ENCODE measurements around the gene TXNRD1.

Gene TXNRD1

DNA sequence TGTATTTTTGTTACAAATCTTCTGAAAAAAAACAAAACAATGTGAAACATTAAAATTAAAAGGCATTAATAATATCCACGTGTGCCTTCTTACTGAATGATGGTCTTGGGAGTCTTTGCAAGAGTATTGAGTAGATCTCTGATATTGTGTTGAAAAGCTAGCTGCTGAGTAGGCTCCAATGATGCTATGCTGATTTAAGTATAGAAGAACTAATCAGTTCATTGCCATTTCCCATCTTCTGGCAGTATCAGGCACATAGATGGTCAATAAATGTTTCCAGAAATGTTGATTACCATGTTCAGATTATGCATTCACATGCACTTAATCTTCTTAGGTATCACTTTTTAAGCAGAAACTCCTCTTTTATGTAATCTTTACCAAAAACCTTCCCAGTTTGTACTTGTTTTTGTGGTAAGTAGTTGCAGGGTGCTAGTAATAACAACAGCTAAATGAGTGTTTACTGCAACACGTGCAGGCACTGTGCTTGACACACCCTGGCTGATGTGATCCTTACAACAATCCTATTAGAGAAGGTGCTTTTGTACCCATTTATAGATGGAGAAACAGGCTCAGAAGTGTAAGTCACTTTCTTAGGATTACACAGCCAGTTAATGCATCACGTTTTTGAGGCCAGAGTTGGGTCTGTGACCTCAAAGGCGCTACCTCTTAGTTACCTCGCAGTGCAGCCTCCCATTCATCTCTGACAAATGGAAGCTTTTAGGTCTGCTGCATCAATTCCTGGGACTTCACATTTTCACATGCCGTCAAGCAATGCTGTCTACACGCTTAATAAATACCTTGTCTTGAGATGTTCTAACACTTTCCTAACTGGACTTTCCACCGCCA, 134.9 kb downstream of the TXNRD1 start:
- TF ChIP-seq, protein P1, sequence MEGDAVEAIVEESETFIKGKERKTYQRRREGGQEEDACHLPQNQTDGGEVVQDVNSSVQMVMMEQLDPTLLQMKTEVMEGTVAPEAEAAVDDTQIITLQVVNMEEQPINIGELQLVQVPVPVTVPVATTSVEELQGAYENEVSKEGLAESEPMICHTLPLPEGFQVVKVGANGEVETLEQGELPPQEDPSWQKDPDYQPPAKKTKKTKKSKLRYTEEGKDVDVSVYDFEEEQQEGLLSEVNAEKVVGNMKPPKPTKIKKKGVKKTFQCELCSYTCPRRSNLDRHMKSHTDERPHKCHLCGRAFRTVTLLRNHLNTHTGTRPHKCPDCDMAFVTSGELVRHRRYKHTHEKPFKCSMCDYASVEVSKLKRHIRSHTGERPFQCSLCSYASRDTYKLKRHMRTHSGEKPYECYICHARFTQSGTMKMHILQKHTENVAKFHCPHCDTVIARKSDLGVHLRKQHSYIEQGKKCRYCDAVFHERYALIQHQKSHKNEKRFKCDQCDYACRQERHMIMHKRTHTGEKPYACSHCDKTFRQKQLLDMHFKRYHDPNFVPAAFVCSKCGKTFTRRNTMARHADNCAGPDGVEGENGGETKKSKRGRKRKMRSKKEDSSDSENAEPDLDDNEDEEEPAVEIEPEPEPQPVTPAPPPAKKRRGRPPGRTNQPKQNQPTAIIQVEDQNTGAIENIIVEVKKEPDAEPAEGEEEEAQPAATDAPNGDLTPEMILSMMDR (IDR thresholded peaks at IDR 0.05) = no peak
- Histone ChIP-seq H3K9me3 (ENCODE audit: control insufficient read depth, low read length) (no peaks in the 10 kb centered on the region), H3K4me1 (no peaks in the 10 kb centered on the region), H3K27me3 (ENCODE audit: control insufficient read depth, insufficient read depth, low read length) (no peaks in the 10 kb centered on the region), H2AFZ (no peak overlapping the region), H3K27ac (no peak overlapping the region), H3K36me3 (ENCODE audit: control insufficient read depth, insufficient read depth, low read length) (no peaks in the 10 kb centered on the region), H3K4me3 (ENCODE audit: low read depth, low read length) (no peak overlapping the region), H3K4me2 (ENCODE audit: low read length) (no peak overlapping the region), H3K79me2 (no peaks in the 10 kb centered on the region), H3K9ac (no peak overlapping the region)

DNA sequence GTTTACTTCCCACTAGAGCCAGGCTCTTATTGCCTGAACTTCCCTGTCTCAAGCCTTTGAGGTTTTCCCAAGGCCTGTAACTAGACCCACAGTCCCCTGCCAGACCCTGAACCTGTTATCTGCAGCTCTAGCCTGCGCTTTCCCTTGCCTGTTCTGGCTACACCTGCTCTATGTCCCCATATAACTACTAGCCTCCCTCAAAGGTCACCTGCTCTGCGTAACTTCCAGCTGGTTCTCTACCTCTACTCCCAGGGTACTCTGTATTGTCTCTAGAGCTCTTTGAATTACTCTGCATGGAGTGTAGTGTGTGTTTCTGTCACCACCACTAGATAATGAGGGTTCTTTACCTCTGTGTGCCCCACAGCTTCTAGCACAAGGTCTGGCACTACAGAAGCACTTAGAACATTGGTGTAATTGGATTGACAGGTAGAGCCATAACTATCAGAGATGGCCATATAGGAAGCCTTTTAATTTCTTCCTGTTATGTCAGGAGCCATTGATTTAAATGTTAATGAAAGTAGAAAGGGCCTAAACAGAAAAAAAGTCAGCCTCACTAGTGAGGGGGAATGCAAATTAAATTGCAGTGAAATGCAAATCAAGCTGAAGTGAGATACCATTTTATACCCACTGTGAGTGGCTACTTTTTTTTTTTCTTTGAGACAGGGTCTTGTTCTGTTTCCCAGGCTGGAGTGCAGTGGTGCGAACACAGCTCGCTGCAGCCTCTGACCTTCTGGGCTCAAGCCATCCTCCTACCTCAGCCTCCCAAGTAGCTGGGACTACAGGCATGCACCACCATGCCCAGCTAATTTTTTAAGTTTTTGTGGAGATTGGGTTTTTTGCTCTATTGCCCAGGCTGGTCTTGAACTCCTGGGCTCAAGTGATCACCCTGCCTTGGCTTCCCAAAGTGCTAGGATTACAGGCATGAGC, 135.7 kb downstream of the TXNRD1 start:
- Histone ChIP-seq H3K4me3 (ENCODE audit: low read depth, low read length) (no peak overlapping the region), H3K27me3 (ENCODE audit: control insufficient read depth, insufficient read depth, low read length) (no peaks in the 10 kb centered on the region), H3K9me3 (ENCODE audit: control insufficient read depth, low read length) (no peaks in the 10 kb centered on the region), H2AFZ (no peak overlapping the region), H3K27ac (no peak overlapping the region), H3K9ac (no peak overlapping the region), H3K4me2 (ENCODE audit: low read length) (no peak overlapping the region), H3K36me3 (ENCODE audit: control insufficient read depth, insufficient read depth, low read length) (no peaks in the 10 kb centered on the region), H3K4me1 (no peaks in the 10 kb centered on the region), H3K79me2 (no peaks in the 10 kb centered on the region)
- TF ChIP-seq, protein P1 (IDR thresholded peaks at IDR 0.05) = no peak

DNA sequence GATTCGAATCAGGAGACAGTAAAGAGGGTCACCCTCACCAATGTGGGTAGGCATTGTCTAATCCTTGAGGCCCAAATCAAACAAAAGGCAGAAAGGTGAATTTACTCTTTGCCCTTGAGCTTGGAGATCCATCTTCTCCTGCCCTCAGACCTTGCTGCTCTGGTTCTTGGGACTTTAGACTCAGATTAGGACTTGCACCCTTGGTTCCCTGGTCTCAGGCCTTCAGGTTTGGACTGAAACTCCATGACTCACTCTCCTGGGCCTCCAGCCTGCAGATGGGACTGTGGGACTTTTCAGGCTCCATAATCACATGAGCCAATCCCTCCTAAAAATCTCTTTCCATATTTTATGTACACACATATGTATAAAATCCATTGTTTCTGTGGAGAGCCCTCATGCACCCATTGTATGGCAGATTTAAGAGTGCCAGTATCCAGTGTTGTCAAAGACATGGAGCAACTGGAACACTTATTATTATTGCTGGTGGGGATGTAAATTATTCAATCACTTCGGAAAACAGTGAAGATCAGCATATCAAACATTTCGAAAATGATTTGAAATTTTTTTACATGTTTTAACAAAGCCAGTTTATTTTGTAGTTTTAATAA, 136.6 kb downstream of the TXNRD1 start:
- Histone ChIP-seq H3K4me1 (no peaks in the 10 kb centered on the region), H3K9ac (no peak overlapping the region), H3K27ac (no peak overlapping the region), H3K4me2 (ENCODE audit: low read length) (no peak overlapping the region), H3K27me3 (ENCODE audit: control insufficient read depth, insufficient read depth, low read length) (no peaks in the 10 kb centered on the region), H3K79me2 (no peaks in the 10 kb centered on the region), H3K9me3 (ENCODE audit: control insufficient read depth, low read length) (no peaks in the 10 kb centered on the region), H3K4me3 (ENCODE audit: low read depth, low read length) (no peak overlapping the region), H2AFZ (no peak overlapping the region), H3K36me3 (ENCODE audit: control insufficient read depth, insufficient read depth, low read length) (no peaks in the 10 kb centered on the region)
- TF ChIP-seq, protein P1 (IDR thresholded peaks at IDR 0.05) = no peak

DNA sequence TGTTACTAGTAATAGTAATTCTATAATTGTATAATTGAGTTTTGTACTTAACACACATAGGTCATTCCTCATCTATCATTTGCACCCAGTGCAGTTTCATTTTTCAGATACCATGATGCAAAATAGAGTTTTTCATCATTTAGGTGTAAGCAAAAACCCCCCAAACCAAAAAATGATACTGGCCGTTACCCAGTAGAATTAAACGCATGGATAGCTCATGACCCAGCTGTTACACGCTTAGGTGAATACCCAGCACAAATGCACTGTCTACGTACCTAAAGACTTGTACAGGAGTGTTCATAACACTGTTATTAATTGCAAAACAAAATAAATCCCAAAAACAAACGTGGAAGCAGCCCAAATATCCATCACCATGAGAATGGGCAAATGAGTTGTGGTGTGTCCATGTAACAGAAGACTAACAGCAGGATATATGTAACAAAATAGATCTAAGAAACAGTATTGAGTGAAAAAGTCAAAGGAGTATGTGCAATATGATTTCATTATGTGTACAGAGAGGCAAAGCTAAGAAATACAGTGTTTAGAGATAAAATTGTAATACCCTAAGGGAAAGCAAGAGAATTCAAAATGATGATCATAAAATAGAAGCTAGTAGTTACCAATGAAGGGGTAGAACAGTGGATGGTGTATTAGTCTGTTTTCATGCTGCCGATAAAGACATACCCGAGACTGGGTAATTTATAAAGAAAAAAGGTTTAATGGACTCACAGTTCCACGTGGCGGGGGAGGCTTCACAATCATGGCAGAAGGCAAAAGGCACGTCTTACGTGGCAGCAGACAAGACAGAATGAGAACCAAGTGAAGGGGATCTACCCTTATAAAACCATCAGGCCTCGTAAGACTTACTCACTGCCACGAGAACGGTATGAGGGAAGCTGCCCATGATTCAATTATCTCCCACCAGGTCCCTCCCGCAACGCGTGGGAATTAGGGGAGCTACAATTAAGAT, 137.7 kb downstream of the TXNRD1 start:
- H3K79me2 ChIP-seq = no peaks in the 10 kb centered on the region
- no peak overlapping the region for H2AFZ ChIP-seq
- TF ChIP-seq, protein P1 (IDR thresholded peaks at IDR 0.05) = no peak
- no peaks in the 10 kb centered on the region for H3K27me3 ChIP-seq (ENCODE audit: control insufficient read depth, insufficient read depth, low read length)
- no peaks in the 10 kb centered on the region for H3K36me3 ChIP-seq (ENCODE audit: control insufficient read depth, insufficient read depth, low read length)
- no peaks in the 10 kb centered on the region for H3K4me1 ChIP-seq
- no peak overlapping the region for H3K4me3 ChIP-seq (ENCODE audit: low read depth, low read length)
- H3K27ac ChIP-seq = no peak overlapping the region
- H3K9me3 ChIP-seq (ENCODE audit: control insufficient read depth, low read length) = no peaks in the 10 kb centered on the region
- no peak overlapping the region for H3K4me2 ChIP-seq (ENCODE audit: low read length)
- no peak overlapping the region for H3K9ac ChIP-seq

Data from parathyroid adenoma (tissue), 2 donors.